Motor neuron (in vitro differentiated cells): ENCODE measurements around the gene KRTAP4-1. TPM values are rescaled to one million over a fixed set of nuclear protein-coding genes. Genes with fewer than 3 reads are reported as not detected.
"Not testable (repeated sequence)": the region's sequence is repeated elsewhere in the genome, so short reads cannot be mapped to it uniquely, and the experiment has no call there.

Source experiments
- ATAC-seq, 8 experiments: fragments of 200-7000 bp; cut with Tn5 transposase; replicated peaks in 6 of 8; 2 replicates each; pipeline ENCODE4 v1.8.0; 2021; ENCODE audit warnings: mild to moderate bottlenecking in 8 of 8, moderate library complexity in 8 of 8
- H3K27ac ChIP-seq, 2 donors: fragments of 250-450 bp; sonication (Bioruptor Pico); 2 replicates each; pipeline ENCODE4 v1.9.0; 2021; ENCODE audit warnings: antibody characterized with exemption in 2 of 2, mild to moderate bottlenecking in 2 of 2, moderate library complexity in 1 of 2
- H3K4me1 ChIP-seq, 2 donors: fragments of 250-450 bp; sonication (Bioruptor Pico); replicated peaks in 1 of 2; 2 replicates each; pipeline ENCODE4 v1.6.1; 2021; ENCODE audit warnings: antibody characterized with exemption in 2 of 2, mild to moderate bottlenecking in 2 of 2, moderate library complexity in 1 of 2
- H3K4me3 ChIP-seq, 5 donors: fragments of 250-450 bp; sonication (Bioruptor Pico); 2 replicates each; pipeline ENCODE4 v1.9.0; 2021; ENCODE audit warnings: antibody characterized with exemption in 5 of 5, mild to moderate bottlenecking in 5 of 5, moderate library complexity in 4 of 5
- WGBS, 10 experiments: fragments of 450-650 bp; shearing (Covaris generic); methylation state at CpG; one replicate each; pipeline ENCODE4 v1.0.0; 2022; 5-methylcytosine and 5-hydroxymethylcytosine counted together
- in situ Hi-C, 9 experiments: fragments of 400-800 bp; cut with MboI; loops; one replicate each; pipeline ENCODE4 v1.15.0; 2021; ENCODE audit warnings: low sequenced_read_pairs in 9 of 9, low pct_unique_long_range_greater_than_20kb in 2 of 9; ENCODE audit not compliant: unreplicated experiment in 9 of 9
- total RNA-seq, 8 experiments: library from RNA; unstranded; fragments of 300-600 nt; gene quantifications; 2 replicates each; pipeline versions ENCODE4 v1.2.3 to v1.2.4, GENCODE V29; 2022

The KRTAP4-1 gene
- total RNA-seq, 8 experiments from 2014 or later: not detected

DNA sequence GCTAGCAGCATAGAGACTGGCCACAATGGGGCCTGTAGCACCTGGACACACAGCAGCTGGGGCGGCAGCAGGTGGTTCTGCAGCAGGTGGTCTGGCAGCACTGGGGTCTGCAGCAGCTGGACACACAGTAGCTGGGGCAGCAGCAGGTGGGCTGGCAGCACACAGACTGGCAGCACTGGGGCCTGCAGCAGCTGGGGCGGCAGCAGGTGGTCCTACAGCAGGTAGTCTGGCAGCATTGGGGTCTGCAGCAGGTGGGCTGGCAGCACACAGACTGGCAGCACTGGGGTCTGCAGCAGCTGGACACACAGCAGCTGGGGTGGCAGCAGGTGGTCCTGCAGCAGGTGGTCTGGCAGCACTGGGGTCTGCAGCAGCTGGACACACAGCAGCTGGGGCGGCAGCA lies 24.5 kb downstream of the KRTAP4-1 start:
- H3K4me1 ChIP-seq, ATAC-seq, in situ Hi-C loops, H3K27ac ChIP-seq, H3K4me3 ChIP-seq: not testable (repeated sequence)
- 100% methylated on average over 2 of the region's 3 CpGs; no CpG with 5 or more reads in 9 of the 10 experiments for WGBS, 10 experiments

DNA sequence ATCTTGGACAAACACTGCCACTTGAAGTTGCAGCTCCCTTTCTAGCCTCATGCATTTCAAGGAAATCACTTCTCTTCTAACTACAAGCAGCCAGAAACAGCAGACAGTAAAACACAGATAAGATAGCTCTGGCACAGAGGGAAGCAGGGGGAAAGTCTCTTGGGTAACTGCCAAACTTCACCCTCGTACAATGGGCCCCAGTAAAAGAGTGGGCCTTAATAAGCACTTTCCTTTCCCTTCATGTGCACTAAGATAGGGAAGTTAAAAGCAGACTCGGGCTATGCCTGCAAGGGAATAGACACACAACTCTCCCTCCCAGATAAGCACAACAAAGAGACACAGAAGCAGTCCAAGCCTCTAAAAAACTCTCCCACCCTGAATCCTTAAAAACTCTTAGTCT lies 30.9 kb downstream of the KRTAP4-1 start:
- WGBS, 10 experiments: 20 to 61% (median 39%) methylated on average over 1 to 2 of the region's 2 CpGs; no CpG with 5 or more reads in 4 of the 10 experiments
- Histone ChIP-seq H3K27ac (no peak overlapping the region), H3K4me1 (no peaks in the 10 kb centered on the region), H3K4me3 (no peak overlapping the region)
- no peak for ATAC-seq
- in situ Hi-C loops: no loop called here

DNA sequence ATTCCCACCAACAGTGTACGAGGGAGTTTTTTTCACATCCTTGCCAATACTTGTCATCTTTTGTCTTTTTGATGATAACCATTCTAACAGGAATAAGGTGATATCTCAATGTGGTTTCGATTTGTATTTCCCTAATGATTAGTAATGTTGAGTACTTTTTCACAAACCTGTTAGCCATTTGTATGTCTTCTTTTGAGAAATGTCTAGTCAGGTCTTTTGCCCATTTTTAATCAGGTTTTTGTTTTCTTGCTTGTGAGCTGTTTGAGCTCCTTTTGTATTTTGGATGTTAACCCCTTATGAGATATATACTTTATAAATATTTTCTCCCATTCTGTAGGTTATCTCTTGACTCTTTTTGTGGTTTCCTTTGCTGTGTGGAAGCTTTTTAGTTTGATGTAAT lies 33.2 kb downstream of the KRTAP4-1 start:
- Histone ChIP-seq H3K4me1 (no peaks in the 10 kb centered on the region), H3K4me3 (no peak overlapping the region), H3K27ac (no peak overlapping the region)
- in situ Hi-C loops: no loop called here
- WGBS, 10 experiments: 6 to 79% (median 40%) methylated on average over 1 to 2 of the region's 2 CpGs; no CpG with 5 or more reads in 1 of the 10 experiments
- ATAC-seq: no peak

DNA sequence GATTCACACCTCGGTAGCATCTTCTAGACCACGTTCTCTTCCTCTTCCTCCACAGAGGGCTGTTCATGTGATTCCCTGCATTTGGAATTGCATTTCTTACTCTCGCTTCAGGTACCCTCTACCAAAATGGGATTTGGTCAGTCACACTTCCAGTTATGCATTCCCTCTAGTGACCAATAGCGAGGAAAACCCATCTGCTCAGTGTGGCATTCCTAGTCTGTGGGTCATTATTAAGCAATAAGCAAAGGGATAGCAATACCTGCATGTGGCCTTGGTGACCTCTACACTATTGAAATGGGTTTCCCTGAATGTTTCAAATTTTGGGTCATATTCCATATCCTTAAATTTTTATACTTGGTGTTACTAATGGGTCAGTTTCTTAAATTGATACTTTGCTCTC lies 34.7 kb downstream of the KRTAP4-1 start:
- Histone ChIP-seq H3K27ac (no peak overlapping the region), H3K4me3 (no peak overlapping the region), H3K4me1 (no peaks in the 10 kb centered on the region)
- in situ Hi-C loops: no loop called here
- ATAC-seq: no peak
- 40 to 89% (median 83%) methylated on average over 2 to 4 of the region's 4 CpGs; no CpG with 5 or more reads in 4 of the 10 experiments for WGBS, 10 experiments

DNA sequence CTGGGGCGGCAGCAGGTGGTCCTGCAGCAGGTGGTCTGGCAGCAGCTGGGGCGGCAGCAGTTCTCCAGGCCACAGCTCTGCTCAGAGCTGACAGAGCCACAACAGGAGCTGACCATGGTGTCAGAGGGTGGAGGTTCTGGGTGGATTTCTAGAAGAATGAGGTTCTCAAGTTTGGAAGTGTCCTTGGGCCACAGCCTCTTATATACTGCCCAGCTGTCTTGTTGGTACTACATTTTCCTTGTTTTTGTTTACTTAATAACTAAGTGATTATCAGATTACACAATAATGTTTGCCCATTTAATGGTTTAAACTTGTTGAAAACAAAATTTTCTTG lies 35.1 kb downstream of the KRTAP4-1 start, which contains the start of gene KRTAP4-5:
TSS of gene KRTAP4-5 (minus strand) at position 174 of the 334 bp plus-strand sequence. CDS start at position 116, 58 bp downstream.
- no peak for ATAC-seq
- no peaks in the 10 kb centered on the region for H3K4me1 ChIP-seq
- no peak within 1 kb of the TSS for H3K27ac ChIP-seq
- WGBS, 10 experiments: 40 to 100% methylated on average over 1 of the region's 2 CpGs; no CpG with 5 or more reads in 8 of the 10 experiments
- no peak within 1 kb of the TSS for H3K4me3 ChIP-seq
- in situ Hi-C loops: no loop called here

DNA sequence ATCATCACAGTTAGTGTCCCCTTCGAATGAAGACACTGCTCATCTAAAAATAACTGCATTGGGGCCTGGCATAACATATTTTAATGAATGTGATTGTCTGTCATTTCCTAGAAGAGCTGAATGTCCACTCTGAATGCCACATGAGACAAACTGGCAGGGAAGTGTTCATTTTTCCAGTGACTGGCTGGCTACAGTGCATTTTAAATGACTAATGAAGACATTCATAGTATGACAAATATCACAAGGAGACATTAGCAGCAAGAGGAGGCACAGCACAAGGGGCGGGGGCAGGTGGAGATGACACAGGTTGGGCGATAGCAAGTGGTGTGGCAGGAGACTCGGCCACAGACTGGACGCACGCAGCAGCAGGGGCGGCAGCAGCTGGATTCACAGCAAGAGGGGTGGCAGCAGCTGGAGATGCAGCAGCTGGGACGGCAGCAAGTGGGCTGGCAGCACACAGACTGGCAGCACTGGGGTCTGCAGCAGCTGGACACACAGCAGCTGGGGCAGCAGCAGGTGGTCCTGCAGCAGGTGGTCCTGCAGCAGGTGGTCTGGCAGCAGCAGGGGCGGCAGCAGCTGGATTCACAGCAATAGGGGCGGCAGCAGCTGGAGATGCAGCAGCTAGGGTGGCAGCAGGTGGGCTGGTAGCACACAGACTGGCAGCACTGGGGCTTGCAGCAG lies 35.6 kb downstream of the KRTAP4-1 start:
- H3K4me3 ChIP-seq, H3K4me1 ChIP-seq, H3K27ac ChIP-seq, in situ Hi-C loops: not testable (repeated sequence)
- WGBS, 10 experiments: 0 to 87% (median 47%) methylated on average over 1 to 5 of the region's 10 CpGs; no CpG with 5 or more reads in 4 of the 10 experiments
- peak in 2 of 8 experiments; percentile 36 to 46 for ATAC-seq

DNA sequence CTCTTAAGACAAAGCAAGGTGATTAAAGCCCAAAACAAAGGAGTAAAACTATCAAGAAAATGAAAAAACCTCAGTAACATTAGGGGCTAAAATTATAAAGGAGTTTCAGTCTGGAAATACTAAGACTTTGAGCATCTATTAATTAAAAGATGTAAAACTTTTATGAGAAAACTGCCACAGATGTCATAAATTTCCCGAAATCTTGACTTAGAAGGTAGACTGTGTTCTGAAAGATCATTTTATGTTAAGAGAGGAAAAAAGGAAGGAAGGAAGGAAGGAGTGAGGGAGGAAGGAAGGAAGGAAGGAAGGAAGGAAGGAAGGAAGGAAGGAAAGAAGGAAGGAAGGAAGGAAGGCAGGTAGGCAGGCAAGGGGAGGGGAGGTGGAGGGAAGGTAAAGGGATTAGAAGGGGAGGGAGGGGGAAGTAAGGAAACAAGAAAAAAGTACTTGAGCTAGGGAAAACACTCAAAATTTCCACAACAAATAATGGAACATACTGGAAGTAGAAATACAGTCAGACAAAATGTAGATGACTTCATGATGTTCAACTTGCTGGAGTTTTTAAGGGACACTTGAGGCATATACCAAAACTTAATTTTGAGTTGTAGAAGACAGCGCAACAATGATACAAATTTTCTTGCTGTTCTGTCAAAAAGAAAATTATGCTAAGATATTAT lies 37.0 kb downstream of the KRTAP4-1 start:
- in situ Hi-C loops: no loop called here
- Histone ChIP-seq H3K4me3 (no peak overlapping the region), H3K27ac (no peak overlapping the region), H3K4me1 (no peaks in the 10 kb centered on the region)
- 29 to 100% (median 98%) methylated on average over 1 to 2 of the region's 2 CpGs; no CpG with 5 or more reads in 2 of the 10 experiments for WGBS, 10 experiments
- ATAC-seq: no peak

DNA sequence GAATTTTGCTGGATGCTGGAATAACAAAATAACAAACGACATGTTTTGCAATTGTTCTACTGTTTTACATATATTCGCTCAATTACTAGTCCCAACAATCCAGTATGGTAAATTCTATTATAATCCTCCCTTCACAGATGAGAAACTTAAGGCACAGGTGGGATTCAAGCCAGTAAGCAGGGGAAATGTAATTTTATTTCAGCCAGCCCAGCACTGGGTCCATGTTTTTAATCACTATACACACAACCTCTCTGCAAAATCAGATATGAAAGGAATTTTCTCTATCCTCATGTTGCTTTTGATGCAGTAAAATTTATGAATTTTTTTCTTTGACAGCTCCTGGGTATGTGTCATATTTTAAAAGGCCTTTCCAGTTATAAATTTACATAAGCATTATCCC lies 39.5 kb downstream of the KRTAP4-1 start:
- WGBS, 10 experiments: 20 to 100% (median 64%) methylated on average over 1 to 2 of the region's 2 CpGs; no CpG with 5 or more reads in 2 of the 10 experiments
- ATAC-seq: no peak
- no peak overlapping the region for H3K4me3 ChIP-seq
- no peaks in the 10 kb centered on the region for H3K4me1 ChIP-seq
- in situ Hi-C loops: no loop called here
- no peak overlapping the region for H3K27ac ChIP-seq

DNA sequence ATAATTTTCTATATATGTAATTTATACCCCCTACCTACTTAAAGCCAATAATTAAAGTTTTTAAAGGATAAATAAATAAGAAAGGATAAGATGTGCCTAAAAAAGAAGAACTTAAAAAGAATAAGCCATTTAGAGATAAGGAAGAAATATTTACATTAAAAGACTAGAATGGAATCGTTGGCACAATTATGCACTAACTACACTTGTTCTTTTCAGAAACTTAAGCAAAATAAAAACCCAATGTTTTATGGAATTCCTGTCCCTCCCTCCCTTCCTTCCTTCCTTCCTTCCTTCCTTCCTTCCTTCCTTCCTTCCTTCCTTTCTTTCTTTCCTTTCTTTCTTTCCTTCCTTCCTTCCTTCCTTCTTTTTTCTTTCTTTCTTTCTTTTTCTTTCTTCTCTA lies 39.9 kb downstream of the KRTAP4-1 start:
- in situ Hi-C loops: no loop called here
- WGBS, 10 experiments: 38 to 100% (median 83%) methylated on average over 1 of the region's 1 CpG
- no peak for ATAC-seq

DNA sequence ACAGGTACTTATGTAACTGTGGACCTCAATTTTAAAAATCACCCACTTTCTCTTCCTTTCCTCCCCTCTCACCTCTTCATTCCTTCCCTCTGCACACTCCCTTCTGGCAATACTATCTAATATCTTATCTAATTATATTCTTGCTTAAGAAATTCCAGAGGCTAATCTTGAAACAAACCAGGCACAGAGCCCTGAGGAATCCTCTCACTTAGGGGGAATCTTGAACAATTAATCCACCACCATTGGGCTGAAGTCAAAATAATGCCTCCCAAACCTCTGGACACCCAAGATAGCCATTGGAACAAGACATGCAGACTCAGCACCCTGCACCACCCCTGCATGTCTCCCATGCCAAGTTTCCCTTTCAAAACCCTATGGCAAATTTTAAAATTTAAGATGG lies 43.4 kb downstream of the KRTAP4-1 start:
- Histone ChIP-seq H3K27ac (no peak overlapping the region), H3K4me3 (no peak overlapping the region), H3K4me1 (no peaks in the 10 kb centered on the region)
- no peak for ATAC-seq
- in situ Hi-C loops: no loop called here

More for the DNA sequence above, 39.9 kb downstream of the KRTAP4-1 start:
- no peaks in the 10 kb centered on the region for H3K4me1 ChIP-seq
- H3K4me3 ChIP-seq: no peak overlapping the region
- no peak overlapping the region for H3K27ac ChIP-seq

DNA sequence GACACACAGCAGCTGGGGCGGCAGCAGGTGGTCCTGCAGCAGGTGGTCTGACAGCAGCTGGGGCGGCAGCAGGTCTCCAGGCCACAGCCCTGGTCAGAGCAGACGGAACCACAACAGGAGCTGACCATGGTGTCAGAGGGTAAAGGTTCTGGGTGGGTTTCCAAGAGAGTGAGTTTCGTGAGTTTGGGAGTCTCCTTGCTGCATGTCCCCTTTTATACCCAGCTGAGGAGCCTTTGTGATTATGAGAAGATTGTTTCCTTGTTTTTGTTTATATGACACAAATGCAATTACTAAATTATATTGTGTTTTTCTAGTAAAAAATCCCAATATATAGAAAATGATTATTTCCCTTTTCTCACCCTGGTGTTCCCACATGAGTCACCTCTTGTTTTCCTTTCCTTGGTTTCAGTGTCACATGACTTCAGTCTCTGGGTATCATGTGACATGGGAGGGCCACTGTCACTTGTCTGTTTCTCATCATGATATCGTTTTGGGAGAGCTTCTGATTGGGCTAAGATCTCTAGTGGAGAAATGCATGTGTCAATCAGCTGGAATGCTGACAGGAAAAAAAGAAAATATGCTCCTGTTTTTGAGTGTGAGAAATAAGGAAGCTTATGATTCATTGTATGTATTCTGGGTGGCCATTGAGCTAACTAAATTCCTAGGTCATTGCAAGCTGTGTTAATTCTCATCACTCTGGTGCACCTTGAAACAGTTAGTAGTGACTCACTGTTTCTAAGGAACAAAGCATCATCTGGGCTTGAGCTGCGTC lies 44.2 kb downstream of the KRTAP4-1 start, which contains the start of gene KRTAP4-6:
TSS of gene KRTAP4-6 (minus strand) at position 185 of the 772 bp plus-strand sequence. CDS start at position 128, 57 bp downstream.
- in situ Hi-C loops: no loop called here
- peak in 1 of 8 experiments; percentile 48 for ATAC-seq
- WGBS, 10 experiments: 0 to 100% (median 64%) methylated on average over 1 to 4 of the region's 6 CpGs; no CpG with 5 or more reads in 2 of the 10 experiments
- Histone ChIP-seq H3K27ac (no peak within 1 kb of the TSS), H3K4me3 (no peak within 1 kb of the TSS), H3K4me1 (no peaks in the 10 kb centered on the region)

DNA sequence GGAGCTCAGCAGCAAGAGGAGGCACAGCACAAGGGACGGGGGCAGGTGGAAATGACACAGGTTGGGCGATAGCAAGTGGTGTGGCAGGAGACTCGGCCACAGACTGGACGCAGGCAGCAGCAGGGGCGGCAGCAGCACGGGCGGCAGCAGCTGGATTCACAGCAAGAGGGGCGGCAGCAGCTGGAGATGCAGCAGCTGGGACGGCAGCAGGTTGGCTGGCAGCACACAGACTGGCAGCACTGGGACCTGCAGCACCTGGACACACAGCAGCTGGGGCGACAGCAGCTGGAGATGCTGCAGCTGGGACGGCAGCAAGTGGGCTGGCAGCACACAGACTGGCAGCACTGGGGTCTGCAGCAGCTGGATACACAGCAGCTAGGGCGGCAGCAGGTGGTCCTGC lies 44.8 kb downstream of the KRTAP4-1 start:
- H3K27ac ChIP-seq, H3K4me1 ChIP-seq, in situ Hi-C loops, ATAC-seq, H3K4me3 ChIP-seq: not testable (repeated sequence)
- 80 to 100% (median 88%) methylated on average over 1 to 5 of the region's 12 CpGs; no CpG with 5 or more reads in 4 of the 10 experiments for WGBS, 10 experiments
